Colon (tissue), 2 donors: ENCODE measurements around the gene ST3GAL6.

ENCODE experiments used
- FAIRE-seq: peaks from 2 replicates; lab custom pipeline; 2012; peaks lifted over from hg19 to GRCh38; lab: Jason Lieb, UNC
- donor health status: control.
- donor health status: control.

ST3GAL6 gene

GRCh38 chr3:98740324-98740723 is 22.8 kb upstream of the ST3GAL6 start:
- FAIRE-seq = no peak

GRCh38 chr3:98741121-98741716 is 21.9 kb upstream of the ST3GAL6 start:
- no peak for FAIRE-seq

GRCh38 chr3:98743071-98743470 is 20.1 kb upstream of the ST3GAL6 start:
- FAIRE-seq = no peak

GRCh38 chr3:98744283-98744682 is 18.9 kb upstream of the ST3GAL6 start:
- no peak for FAIRE-seq

- no peak for FAIRE-seq
Observed at GRCh38 chr3:98745718-98746117, 17.4 kb upstream of the ST3GAL6 start.

- no peak for FAIRE-seq
Observed at GRCh38 chr3:98746122-98746521, 17.0 kb upstream of the ST3GAL6 start.

- no peak for FAIRE-seq
Observed at GRCh38 chr3:98746882-98747281, 16.3 kb upstream of the ST3GAL6 start.

GRCh38 chr3:98750276-98750919 is 12.7 kb upstream of the ST3GAL6 start:
- no peak for FAIRE-seq

GRCh38 chr3:98754483-98754882 is 8.7 kb upstream of the ST3GAL6 start:
- no peak for FAIRE-seq

GRCh38 chr3:98755601-98756000 is 7.5 kb upstream of the ST3GAL6 start:
- FAIRE-seq = no peak

- no peak for FAIRE-seq
Observed at GRCh38 chr3:98759629-98760028, 3.5 kb upstream of the ST3GAL6 start.

GRCh38 chr3:98761643-98762229 is 1.4 kb upstream of the ST3GAL6 start:
- FAIRE-seq = no peak

- no peak for FAIRE-seq
Observed at GRCh38 chr3:98763819-98764418, 779 bp downstream of the ST3GAL6 start.

GRCh38 chr3:98764472-98764884 is 1.3 kb downstream of the ST3GAL6 start:
- no peak for FAIRE-seq

- no peak for FAIRE-seq
Observed at GRCh38 chr3:98765721-98766120, 2.6 kb downstream of the ST3GAL6 start.

GRCh38 chr3:98766924-98767323 is 3.8 kb downstream of the ST3GAL6 start:
- FAIRE-seq = no peak

- FAIRE-seq = no peak
Observed at GRCh38 chr3:98768961-98769360, 5.8 kb downstream of the ST3GAL6 start.

- FAIRE-seq = no peak
Observed at GRCh38 chr3:98769448-98769847, 6.3 kb downstream of the ST3GAL6 start.

- no peak for FAIRE-seq
Observed at GRCh38 chr3:98770261-98771039, 7.3 kb downstream of the ST3GAL6 start.

GRCh38 chr3:98772022-98772421 is 8.9 kb downstream of the ST3GAL6 start:
- no peak for FAIRE-seq

- FAIRE-seq = no peak
Observed at GRCh38 chr3:98775459-98776139, 12.5 kb downstream of the ST3GAL6 start.

- FAIRE-seq = no peak
Observed at GRCh38 chr3:98776140-98776493, 13.0 kb downstream of the ST3GAL6 start.
